ENCODE measurements around the gene EPHA3. TPM values are rescaled to one million over a fixed set of nuclear protein-coding genes. Genes with fewer than 3 reads are reported as not detected.

The EPHA3 gene
- total RNA-seq, 4 donors from 2014 or later = 2.3 to 4.6 (median 2.4) TPM; not detected in 1

GRCh38 chr3:89238846-89239245 is 131.4 kb downstream of the EPHA3 start:
- Histone ChIP-seq H3K27ac (no peak overlapping the region), H3K27me3 (no peaks in the 10 kb centered on the region), H3K36me3 (no peaks in the 10 kb centered on the region), H3K4me3 (no peak overlapping the region), H3K9me3 (no peaks in the 10 kb centered on the region), H3K4me1 (no peaks in the 10 kb centered on the region)
- intact Hi-C loops (cut with DNase I; ENCODE audit: low total_unique reads) = no loop called here
- no peak for DNase-seq
- 40 to 47% methylated on average over 2 of the region's 2 CpGs for WGBS, 2 donors (ENCODE audit: low coverage in 1 of 2)
- in situ Hi-C loops (cut with MboI; ENCODE audit: low pct_ligation_motif_present in 1 of 4, low pct_unique_long_range_greater_than_20kb in 1 of 4, low sequenced_read_pairs in 3 of 4) = no loop called here
- TF ChIP-seq EP300 (IDR thresholded peaks at IDR 0.05; ENCODE audit: low read depth) (no peak), POLR2A (IDR thresholded peaks at IDR 0.05) (no peak), POLR2AphosphoS5 (IDR thresholded peaks at IDR 0.05) (no peak)
- TF ChIP-seq, protein P1, sequence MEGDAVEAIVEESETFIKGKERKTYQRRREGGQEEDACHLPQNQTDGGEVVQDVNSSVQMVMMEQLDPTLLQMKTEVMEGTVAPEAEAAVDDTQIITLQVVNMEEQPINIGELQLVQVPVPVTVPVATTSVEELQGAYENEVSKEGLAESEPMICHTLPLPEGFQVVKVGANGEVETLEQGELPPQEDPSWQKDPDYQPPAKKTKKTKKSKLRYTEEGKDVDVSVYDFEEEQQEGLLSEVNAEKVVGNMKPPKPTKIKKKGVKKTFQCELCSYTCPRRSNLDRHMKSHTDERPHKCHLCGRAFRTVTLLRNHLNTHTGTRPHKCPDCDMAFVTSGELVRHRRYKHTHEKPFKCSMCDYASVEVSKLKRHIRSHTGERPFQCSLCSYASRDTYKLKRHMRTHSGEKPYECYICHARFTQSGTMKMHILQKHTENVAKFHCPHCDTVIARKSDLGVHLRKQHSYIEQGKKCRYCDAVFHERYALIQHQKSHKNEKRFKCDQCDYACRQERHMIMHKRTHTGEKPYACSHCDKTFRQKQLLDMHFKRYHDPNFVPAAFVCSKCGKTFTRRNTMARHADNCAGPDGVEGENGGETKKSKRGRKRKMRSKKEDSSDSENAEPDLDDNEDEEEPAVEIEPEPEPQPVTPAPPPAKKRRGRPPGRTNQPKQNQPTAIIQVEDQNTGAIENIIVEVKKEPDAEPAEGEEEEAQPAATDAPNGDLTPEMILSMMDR (IDR thresholded peaks at IDR 0.05) = no peak

DNA sequence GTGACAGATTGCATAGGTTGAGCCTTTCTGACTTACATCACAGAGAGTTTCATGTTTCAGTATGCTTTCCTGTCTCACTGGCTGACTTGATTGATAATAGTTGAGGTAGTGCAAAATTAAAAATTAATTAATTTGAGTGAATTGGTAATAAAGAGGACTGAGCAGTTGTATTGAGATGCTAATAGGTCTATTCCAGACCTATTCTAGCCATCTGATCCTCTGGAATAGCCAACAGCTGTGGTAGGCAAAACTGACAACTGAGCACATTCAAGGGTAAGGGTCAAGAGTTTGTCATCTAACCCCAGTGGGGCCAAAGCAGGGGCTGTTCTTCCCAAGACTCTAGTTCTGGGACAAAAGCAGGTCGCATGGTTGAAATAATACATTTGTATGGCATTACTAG is 132.4 kb downstream of the EPHA3 start:
- WGBS, 2 donors (ENCODE audit: low coverage in 1 of 2) = 30 to 58% methylated on average over 1 of the region's 1 CpG
- TF ChIP-seq EP300 (IDR thresholded peaks at IDR 0.05; ENCODE audit: low read depth) (no peak), POLR2AphosphoS5 (IDR thresholded peaks at IDR 0.05) (no peak), POLR2A (IDR thresholded peaks at IDR 0.05) (no peak)
- TF ChIP-seq, protein P1 (IDR thresholded peaks at IDR 0.05) = no peak
- Histone ChIP-seq H3K9me3 (no peaks in the 10 kb centered on the region), H3K4me3 (no peak overlapping the region), H3K27ac (no peak overlapping the region), H3K27me3 (no peaks in the 10 kb centered on the region), H3K4me1 (no peaks in the 10 kb centered on the region), H3K36me3 (no peaks in the 10 kb centered on the region)
- intact Hi-C loops (cut with DNase I; ENCODE audit: low total_unique reads) = no loop called here
- DNase-seq = no peak
- in situ Hi-C loops (cut with MboI; ENCODE audit: low pct_ligation_motif_present in 1 of 4, low pct_unique_long_range_greater_than_20kb in 1 of 4, low sequenced_read_pairs in 3 of 4) = no loop called here

- TF ChIP-seq EP300 (IDR thresholded peaks at IDR 0.05; ENCODE audit: low read depth) = no peak
- no peak for TF ChIP-seq POLR2A (IDR thresholded peaks at IDR 0.05)
- TF ChIP-seq, protein P1 (IDR thresholded peaks at IDR 0.05) = no peak
- TF ChIP-seq POLR2AphosphoS5 (IDR thresholded peaks at IDR 0.05) = no peak
- H3K27me3 ChIP-seq = no peaks in the 10 kb centered on the region
- in situ Hi-C loops (cut with MboI; ENCODE audit: low pct_ligation_motif_present in 1 of 4, low pct_unique_long_range_greater_than_20kb in 1 of 4, low sequenced_read_pairs in 3 of 4) = no loop called here
- intact Hi-C loops (cut with DNase I; ENCODE audit: low total_unique reads) = no loop called here
- no peaks in the 10 kb centered on the region for H3K4me1 ChIP-seq
- H3K27ac ChIP-seq = no peak overlapping the region
- H3K4me3 ChIP-seq = no peak overlapping the region
- no peaks in the 10 kb centered on the region for H3K9me3 ChIP-seq
- 64 to 91% methylated on average over 2 of the region's 2 CpGs for whole genome bisulfite sequencing, 2 donors (ENCODE audit: low coverage in 1 of 2)
- DNase-seq = no peak
- no peaks in the 10 kb centered on the region for H3K36me3 ChIP-seq
Measured at GRCh38 chr3:89245612-89246011, 138.2 kb downstream of the EPHA3 start.

GRCh38 chr3:89246326-89246725 is 138.9 kb downstream of the EPHA3 start:
- Histone ChIP-seq H3K4me1 (no peaks in the 10 kb centered on the region), H3K4me3 (no peak overlapping the region), H3K9me3 (no peaks in the 10 kb centered on the region), H3K27me3 (no peaks in the 10 kb centered on the region), H3K36me3 (no peaks in the 10 kb centered on the region), H3K27ac (no peak overlapping the region)
- no peak for TF ChIP-seq EP300 (IDR thresholded peaks at IDR 0.05; ENCODE audit: low read depth)
- TF ChIP-seq POLR2AphosphoS5 (IDR thresholded peaks at IDR 0.05) = no peak
- TF ChIP-seq, protein P1 (IDR thresholded peaks at IDR 0.05) = no peak
- no peak for TF ChIP-seq POLR2A (IDR thresholded peaks at IDR 0.05)
- WGBS, 2 donors (ENCODE audit: low coverage in 1 of 2) = 75 to 77% methylated on average over 1 of the region's 1 CpG
- no peak for DNase-seq
- in situ Hi-C loops (cut with MboI; ENCODE audit: low pct_ligation_motif_present in 1 of 4, low pct_unique_long_range_greater_than_20kb in 1 of 4, low sequenced_read_pairs in 3 of 4) = no loop called here
- intact Hi-C loops (cut with DNase I; ENCODE audit: low total_unique reads) = no loop called here
